D721Med (cell line): ENCODE results near the gene ZNF473.
A peak's percentile ranks its signal among the peaks of the same experiment; 100 is the strongest.

Experiments
- DNase-seq: peaks from one replicate; pipeline ENCODE4 v3.0.0; 2011; ENCODE audit warnings: low spot score; ENCODE audit not compliant: insufficient read length
- FAIRE-seq: peaks from 2 replicates; lab custom pipeline; 2011; peaks lifted over from hg19 to GRCh38; lab: Jason Lieb, UNC
- CTCF ChIP-seq: IDR thresholded peaks from 2 replicates; pipeline ENCODE4 v1.5.1; 2012; ENCODE audit warnings: mild to moderate bottlenecking, control low read depth; ENCODE audit not compliant: insufficient read depth; ENCODE audit errors: missing control alignments

The ZNF473 gene

GRCh38 chr19:50003254-50003788 lies 22.5 kb upstream of the ZNF473 start:
- no peak for TF ChIP-seq CTCF
- no peak for FAIRE-seq
- DNase-seq = no peak

DNA sequence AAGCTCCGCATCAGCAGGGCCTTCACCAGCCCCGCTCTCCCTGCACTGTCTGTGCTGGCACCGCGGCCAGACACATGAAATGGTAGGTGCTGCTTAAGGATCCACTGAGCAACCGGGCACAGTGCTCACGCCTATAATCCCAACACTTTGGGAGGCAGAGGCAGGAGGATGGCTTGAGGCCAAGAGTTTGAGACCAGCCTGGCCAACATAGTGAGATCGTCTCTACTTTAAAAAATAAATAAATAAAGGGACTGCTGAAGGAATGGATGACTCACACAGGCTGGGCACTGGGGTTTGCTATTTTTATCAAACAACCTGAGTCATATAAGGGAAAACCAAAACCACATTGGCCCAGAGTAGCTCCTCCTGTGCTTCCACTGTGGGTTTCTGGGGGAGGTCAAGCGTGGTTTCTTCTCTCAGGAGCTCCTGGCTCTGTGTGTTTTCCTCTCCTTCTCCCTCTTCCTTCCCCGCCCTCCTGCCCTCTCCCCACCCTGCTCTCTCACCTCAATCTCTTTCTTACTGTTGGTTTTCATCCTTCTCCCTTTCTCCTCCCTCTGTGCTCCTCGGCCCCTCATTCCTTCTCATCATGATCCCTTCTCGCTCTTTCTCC lies 21.9 kb upstream of the ZNF473 start:
- no peak for DNase-seq
- TF ChIP-seq CTCF = no peak
- FAIRE-seq = no peak

DNA sequence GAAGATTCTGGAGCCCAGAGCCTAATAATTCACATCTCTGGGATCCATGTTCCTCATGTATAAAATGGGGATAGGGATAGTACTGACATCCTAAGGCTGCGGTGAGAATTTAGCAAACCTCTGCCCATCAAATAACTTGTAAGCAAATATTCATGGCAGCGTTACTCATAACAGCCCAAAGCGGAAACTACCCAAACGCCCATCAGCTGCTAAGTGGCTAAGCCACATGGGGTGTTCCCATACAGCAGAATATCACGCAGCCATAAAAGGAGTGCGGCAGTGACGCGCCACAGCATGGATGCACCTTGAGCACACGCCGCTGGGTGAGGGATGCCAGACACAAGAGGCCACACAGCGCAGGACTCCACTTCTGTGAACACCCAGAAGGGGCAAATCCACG lies 20.4 kb upstream of the ZNF473 start:
- no peak for TF ChIP-seq CTCF
- DNase-seq (no peak), FAIRE-seq (no peak)

DNA sequence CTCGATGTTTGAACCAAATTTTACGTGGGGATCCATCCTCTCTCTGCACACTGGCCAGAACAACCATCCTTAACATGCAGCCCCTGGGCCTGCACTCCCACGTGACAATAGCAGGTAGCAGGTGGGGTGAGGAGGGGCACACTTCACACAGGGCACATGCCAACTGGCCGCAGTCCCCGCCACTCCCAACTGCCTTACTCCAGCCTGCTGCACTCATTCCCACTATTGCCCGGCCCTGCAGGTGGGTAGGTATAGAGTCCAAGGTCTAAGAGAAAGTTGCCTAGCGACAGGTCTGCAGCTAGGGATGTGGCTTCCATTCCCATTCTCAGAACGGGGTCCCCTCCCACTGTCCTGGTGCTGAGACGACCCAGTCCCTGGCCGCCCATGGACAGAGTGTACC lies 18.6 kb upstream of the ZNF473 start:
- TF ChIP-seq CTCF = no peak
- FAIRE-seq (no peak), DNase-seq (no peak)

- FAIRE-seq (no peak), DNase-seq (no peak)
- TF ChIP-seq CTCF = no peak
Observed at GRCh38 chr19:50007947-50008346, 17.9 kb upstream of the ZNF473 start.

- DNase-seq (no peak), FAIRE-seq (no peak)
- TF ChIP-seq CTCF = peak; percentile 21
Observed at GRCh38 chr19:50008532-50008931, 17.3 kb upstream of the ZNF473 start.

DNA sequence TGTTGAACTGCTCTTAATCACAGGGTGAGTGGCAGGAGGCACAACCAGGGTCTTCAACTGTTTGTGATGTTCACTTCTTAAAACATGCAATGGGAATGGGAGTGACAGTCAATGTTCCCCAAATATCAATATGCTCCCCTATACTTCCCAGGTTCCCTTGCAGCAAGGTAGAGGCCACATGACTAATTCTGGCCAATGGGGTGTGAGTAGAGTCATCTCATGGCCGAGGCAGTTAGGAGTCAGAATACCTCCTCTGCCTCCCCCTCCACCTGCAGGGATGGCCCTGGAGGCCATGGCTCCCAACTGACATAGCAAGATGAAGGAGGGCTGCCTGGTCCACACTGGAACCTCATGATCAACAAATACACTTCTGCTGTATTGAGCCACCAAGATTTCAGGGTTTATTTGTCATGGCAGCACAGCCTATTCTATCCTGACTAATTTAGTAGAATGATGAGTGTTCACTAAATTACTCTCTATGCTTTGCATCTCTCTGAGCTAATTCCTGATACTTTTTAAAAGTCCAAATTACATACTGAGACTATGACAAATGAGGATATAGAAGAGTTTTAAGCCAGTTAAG lies 9.5 kb upstream of the ZNF473 start:
- DNase-seq (no peak), FAIRE-seq (no peak)
- no peak for TF ChIP-seq CTCF
